NT2/D1 (cell line): ENCODE data around the gene USP49.
"Not testable (repeated sequence)": the region's sequence is repeated elsewhere in the genome, so short reads cannot be mapped to it uniquely, and the experiment has no call there.

Experiments used
- DNase-seq: peaks from one replicate; pipeline ENCODE4 v3.0.0-alpha.2; 2011; ENCODE audit warnings: low read depth, low spot score
- H3K27me3 ChIP-seq: 2 replicates; pipeline ENCODE4 v1.6.0; 2011; ENCODE audit warnings: mild to moderate bottlenecking; ENCODE audit not compliant: insufficient read length, insufficient read depth
- H3K36me3 ChIP-seq: 2 replicates; pipeline ENCODE4 v1.6.1; 2011; ENCODE audit warnings: mild to moderate bottlenecking, low read length, mixed read lengths; ENCODE audit not compliant: insufficient read depth, insufficient read length
- H3K4me1 ChIP-seq: 2 replicates; pipeline ENCODE4 v1.5.1; 2011; ENCODE audit not compliant: insufficient read depth, insufficient read length
- H3K4me3 ChIP-seq: 2 replicates; pipeline ENCODE4 v1.5.1; 2011; ENCODE audit warnings: low read depth; ENCODE audit not compliant: insufficient read length
- H3K9ac ChIP-seq: 2 replicates; pipeline ENCODE4 v1.6.0; 2011; ENCODE audit warnings: low read depth; ENCODE audit not compliant: insufficient read length
- H3K9me3 ChIP-seq: 2 replicates; pipeline ENCODE4 v1.5.1; 2011; ENCODE audit warnings: mild to moderate bottlenecking, low read length; ENCODE audit not compliant: insufficient read depth
- SUZ12 ChIP-seq: IDR thresholded peaks from 2 replicates; pipeline ENCODE4 v1.6.1; 2011; ENCODE audit not compliant: insufficient read length, insufficient read depth; ENCODE audit errors: extremely low read depth
- YY1 ChIP-seq: IDR thresholded peaks from 2 replicates; pipeline ENCODE4 v1.6.1; 2011; ENCODE audit not compliant: insufficient read length, insufficient read depth
- ZNF274 ChIP-seq: IDR thresholded peaks from 2 replicates; pipeline ENCODE4 v1.6.1; 2011; ENCODE audit warnings: mild to moderate bottlenecking, low read depth, low read length

USP49 gene

GRCh38 chr6:41767112-41767833, 127.9 kb downstream of the USP49 start:
- DNase-seq, result no peak
- H3K4me3 ChIP-seq, result no peak overlapping the region
- no peaks in the 10 kb centered on the region for H3K27me3 ChIP-seq

GRCh38 chr6:41766043-41766664, 129.0 kb downstream of the USP49 start:
- H3K9ac ChIP-seq, H3K4me1 ChIP-seq, H3K36me3 ChIP-seq, H3K9me3 ChIP-seq, H3K27me3 ChIP-seq, H3K4me3 ChIP-seq, DNase-seq: not testable (repeated sequence)

More at GRCh38 chr6:41767112-41767833, 127.9 kb downstream of the USP49 start:
- no peak overlapping the region for H3K9ac ChIP-seq
- no peak for TF ChIP-seq SUZ12
- no peak for TF ChIP-seq YY1
- TF ChIP-seq ZNF274, result no peak
- H3K9me3 ChIP-seq, result no peaks in the 10 kb centered on the region
- peaks cover 4% of the 10 kb centered on the region for H3K4me1 ChIP-seq
- H3K36me3 ChIP-seq, result peaks cover 20% of the 10 kb centered on the region

DNA sequence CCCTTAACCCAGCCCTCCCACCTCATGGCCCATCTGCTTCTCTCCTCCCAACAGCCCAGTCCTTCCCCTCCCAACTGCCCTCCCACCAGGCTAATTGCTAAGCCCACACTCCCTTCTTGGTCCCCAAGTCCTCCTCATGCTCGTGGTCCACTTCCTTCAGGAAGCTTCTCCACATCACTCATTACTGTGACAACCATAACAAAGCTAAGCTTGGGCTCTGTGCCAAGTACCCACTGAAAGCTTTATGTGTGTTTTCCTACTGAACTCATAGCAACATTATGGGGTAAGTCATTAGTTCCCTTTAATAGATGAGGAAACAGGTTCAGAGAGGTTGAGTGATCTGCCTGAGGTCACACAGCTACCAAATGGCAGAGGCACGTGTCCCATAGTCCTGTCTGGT, 131.7 kb downstream of the USP49 start:
- Histone ChIP-seq H3K36me3 (no peaks in the 10 kb centered on the region), H3K4me1 (peaks cover 6% of the 10 kb centered on the region), H3K4me3 (no peak overlapping the region), H3K27me3 (no peaks in the 10 kb centered on the region), H3K9me3 (no peaks in the 10 kb centered on the region), H3K9ac (no peak overlapping the region)
- DNase-seq, result no peak
- TF ChIP-seq ZNF274 (no peak), SUZ12 (no peak), YY1 (no peak)

- no peaks in the 10 kb centered on the region for H3K36me3 ChIP-seq
- H3K27me3 ChIP-seq, result no peaks in the 10 kb centered on the region
- peaks cover 8% of the 10 kb centered on the region; the same call in 1 of the 2 replicates for H3K9me3 ChIP-seq
- peak overlapping the region; percentile 21 for H3K9ac ChIP-seq
- DNase-seq, result no peak
- no peak for TF ChIP-seq ZNF274
- TF ChIP-seq SUZ12, result no peak
- no peak for TF ChIP-seq YY1
- no peak overlapping the region for H3K4me3 ChIP-seq
- H3K4me1 ChIP-seq, result peaks cover 10% of the 10 kb centered on the region
Measured at GRCh38 chr6:41759905-41760579, 135.1 kb downstream of the USP49 start.

DNA sequence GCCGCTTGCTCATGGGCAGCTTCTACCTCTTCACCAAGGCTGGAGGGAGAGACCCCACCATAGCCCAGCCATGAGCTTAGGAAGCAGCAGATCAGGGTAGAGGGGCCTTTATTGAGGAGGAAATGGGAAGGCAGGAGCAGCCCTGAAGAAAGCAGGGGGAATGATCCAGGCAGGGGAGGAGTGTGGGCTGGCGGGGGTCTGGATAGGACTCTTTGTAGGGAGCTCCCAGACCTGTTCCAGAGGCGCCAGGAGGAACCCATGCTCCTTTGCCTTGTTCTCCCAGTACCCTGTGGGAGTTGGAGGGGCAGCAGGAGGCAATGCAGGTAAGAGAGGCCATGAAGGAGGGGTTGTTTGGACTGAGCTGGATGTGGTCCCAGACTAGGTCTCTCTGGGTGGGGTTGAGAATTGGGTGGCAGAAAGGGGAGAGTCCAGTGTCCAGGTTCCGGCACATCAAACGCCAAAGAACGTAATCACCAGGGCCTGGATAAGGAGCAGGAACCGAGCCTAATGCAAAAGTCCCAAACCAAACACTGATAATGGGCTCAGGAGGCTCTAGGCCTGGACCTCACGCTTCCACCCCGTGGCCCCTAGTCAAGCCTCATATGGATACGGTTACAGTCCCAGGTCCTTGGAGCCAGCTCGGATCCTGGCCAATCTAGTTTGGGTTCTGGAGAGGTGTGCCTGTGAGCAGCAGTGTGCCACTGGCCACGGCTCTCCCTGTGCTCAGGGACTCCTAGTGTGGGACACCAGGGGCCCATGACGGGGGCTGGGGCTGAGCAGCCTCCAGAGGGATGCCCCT, 135.9 kb downstream of the USP49 start:
- TF ChIP-seq SUZ12 (no peak), YY1 (no peak), ZNF274 (no peak)
- no peak for DNase-seq
- Histone ChIP-seq H3K4me1 (peaks cover 9% of the 10 kb centered on the region), H3K36me3 (no peaks in the 10 kb centered on the region), H3K9ac (no peak overlapping the region), H3K27me3 (no peaks in the 10 kb centered on the region), H3K4me3 (no peak overlapping the region), H3K9me3 (peaks cover 8% of the 10 kb centered on the region; the same call in 1 of the 2 replicates)

GRCh38 chr6:41758641-41759035, 136.5 kb downstream of the USP49 start:
- no peak for DNase-seq
- Histone ChIP-seq H3K36me3 (no peaks in the 10 kb centered on the region), H3K9me3 (peaks cover 8% of the 10 kb centered on the region; the same call in 1 of the 2 replicates), H3K4me1 (peaks cover 7% of the 10 kb centered on the region), H3K27me3 (no peaks in the 10 kb centered on the region), H3K4me3 (no peak overlapping the region), H3K9ac (no peak overlapping the region)
- TF ChIP-seq ZNF274, result no peak
- TF ChIP-seq SUZ12, result no peak
- TF ChIP-seq YY1, result no peak
